K562 (cell line): ENCODE measurements around the gene TRAPPC4. TPM values are rescaled to one million over a fixed set of nuclear protein-coding genes. Genes with fewer than 3 reads are reported as not detected.
A peak's percentile ranks its signal among the peaks of the same experiment; 100 is the strongest.

Experiments used
- ARID3A ChIP-seq: IDR thresholded peaks from 2 replicates; pipeline ENCODE4 v1.6.1; 2012; ENCODE audit warnings: low read depth, low read length, improper control_type of control experiment, borderline replicate concordance
- E2F3 ChIP-seq: fragments of 250-450 bp; sonication (Bioruptor Pico); IDR thresholded peaks from 2 replicates; pipeline ENCODE4 v1.4.0; 2020; ENCODE audit warnings: mild to moderate bottlenecking
- EP300 ChIP-seq: IDR thresholded peaks from 2 replicates; pipeline ENCODE4 v1.6.1; 2012; ENCODE audit warnings: low read length, improper control_type of control experiment
- FOSL1 ChIP-seq: fragments of 200-800 bp; sonication (Bioruptor generic); conservative IDR thresholded peaks from 2 replicates; pipeline ENCODE4 v1.6.1; 2016; ENCODE audit warnings: missing genetic modification characterization, missing compliant biosample characterization
- HES1 ChIP-seq: fragments of 450-650 bp; IDR thresholded peaks from 2 replicates; pipeline ENCODE4 v1.6.1; 2016; ENCODE audit warnings: low read depth, mild to moderate bottlenecking, moderate library complexity
- HINFP ChIP-seq: fragments of 450-650 bp; conservative IDR thresholded peaks from 2 replicates; pipeline ENCODE4 v1.6.1; 2016; ENCODE audit warnings: missing genetic modification characterization, low read depth, mild to moderate bottlenecking, control low read depth, missing compliant biosample characterization
- KDM5B ChIP-seq: fragments of 200-600 bp; sonication (generic); IDR thresholded peaks from 2 replicates; pipeline ENCODE4 v1.6.1; 2012; ENCODE audit warnings: low read depth, mild to moderate bottlenecking, moderate library complexity, low read length, control low read depth, inconsistent platforms; ENCODE audit not compliant: insufficient replicate concordance
- NCOA1 ChIP-seq: fragments of 450-650 bp; IDR thresholded peaks from 2 replicates; pipeline ENCODE4 v1.6.1; 2016; ENCODE audit warnings: low read depth
- NCOR1 ChIP-seq: fragments of 450-650 bp; IDR thresholded peaks from 2 replicates; pipeline ENCODE4 v1.6.1; 2016; ENCODE audit warnings: mild to moderate bottlenecking, moderate library complexity
- NKRF ChIP-seq: fragments of 450-650 bp; IDR thresholded peaks from 2 replicates; pipeline ENCODE4 v1.6.1; 2016; ENCODE audit warnings: borderline replicate concordance
- NRF1 ChIP-seq, 2 experiments: fragments of 450-650 bp; IDR thresholded peaks in 1 of 2; conservative IDR thresholded peaks in 1 of 2; 2 replicates each; pipeline ENCODE4 v1.6.1; 2014; ENCODE audit warnings: mild to moderate bottlenecking in 2 of 2
- PCBP2 ChIP-seq: fragments of 200-400 bp; formaldehyde crosslinking; IDR thresholded peaks from 2 replicates; pipeline ENCODE4 v1.6.1; 2018; ENCODE audit warnings: low read length, low read depth, mild to moderate bottlenecking, moderate library complexity; ENCODE audit not compliant: poor library complexity, severe bottlenecking
- RFX7 ChIP-seq: fragments of 250-450 bp; sonication (Bioruptor Pico); IDR thresholded peaks from 2 replicates; pipeline ENCODE4 v1.5.1; 2021; ENCODE audit warnings: mild to moderate bottlenecking
- SETDB1 ChIP-seq: IDR thresholded peaks from one replicate; pipeline ENCODE4 v1.6.1; 2012; ENCODE audit warnings: low read length, control low read depth, inconsistent platforms
- SNIP1 ChIP-seq: fragments of 450-650 bp; IDR thresholded peaks from 2 replicates; pipeline ENCODE4 v1.7.1; 2017; ENCODE audit warnings: low read depth, mild to moderate bottlenecking
- TEAD1 ChIP-seq, 2 experiments: fragments of 450-650 bp in 1 of 2; sonication (generic) in 1 of 2; formaldehyde crosslinking; IDR thresholded peaks; 2 replicates each; pipeline versions ENCODE4 v1.4.0 to v1.8.0; 2020 to 2022; ENCODE audit warnings: mild to moderate bottlenecking in 2 of 2, missing genetic modification reagents in 1 of 2
- TEAD2 ChIP-seq: fragments of 450-650 bp; IDR thresholded peaks from 2 replicates; pipeline ENCODE4 v1.6.1; 2016; ENCODE audit warnings: missing genetic modification characterization, control low read depth, missing compliant biosample characterization
- ZNF239 ChIP-seq: fragments of 250-450 bp; sonication (Bioruptor Pico); IDR thresholded peaks from 2 replicates; pipeline ENCODE4 v1.4.0; 2020; ENCODE audit warnings: mild to moderate bottlenecking
- ZNF253 ChIP-seq: fragments of 250-450 bp; sonication (Bioruptor Pico); conservative IDR thresholded peaks from 2 replicates; pipeline ENCODE4 v1.6.1; 2021; ENCODE audit warnings: mild to moderate bottlenecking
- ZNF3 ChIP-seq: fragments of 250-450 bp; sonication (Bioruptor Pico); IDR thresholded peaks from 2 replicates; pipeline ENCODE4 v1.5.0; 2021; ENCODE audit warnings: mild to moderate bottlenecking, moderate library complexity
- ZNF518B ChIP-seq: fragments of 250-450 bp; sonication (Bioruptor Pico); IDR thresholded peaks from 2 replicates; pipeline ENCODE4 v1.5.0; 2021; ENCODE audit warnings: mild to moderate bottlenecking, moderate library complexity
- polyA plus RNA-seq, 8 experiments: library from polyadenylated mRNA; depleted of rRNA in 4 of 8; stranded (reverse) in 5 of 8; unstranded in 3 of 8; fragments of >200 nt; fragmentation: Nextera tagmentation in 2 of 8; fragmentation: Illumina TruSeq in 1 of 8; extraction: Ambion mirVana in 2 of 8; extraction: Trizol in 1 of 8; gene quantifications; 2 replicates each; pipeline versions ENCODE4 v1.2.1 to v1.2.3, GENCODE V29; 2011 to 2014; ENCODE audit warnings: inconsistent platforms in 1 of 8, missing spikeins in 1 of 8
- total RNA-seq, 7 experiments: library from RNA; depleted of rRNA in 6 of 7; stranded (reverse); fragments of >200 nt in 6 of 7; fragmentation: Illumina TruSeq in 2 of 7; extraction: Trizol in 2 of 7; gene quantifications; 2 replicates each; pipeline versions ENCODE4 v1.2.1 to v1.2.3, GENCODE V29; 2011 to 2021; ENCODE audit warnings: low replicate concordance in 1 of 7

TRAPPC4 gene
- total and polyA plus RNA-seq, 9 of the 15 experiments (the other 6 are each of a cell fraction or from before 2014, with no cell fraction given) = 121 to 524 (median 142) TPM

GRCh38 chr11:118998822-118999221 lies 19.7 kb upstream of the TRAPPC4 start (continued):
- TF ChIP-seq HINFP (tag) = no peak
- no peak for TF ChIP-seq KDM5B
- no peak for TF ChIP-seq HES1
- TF ChIP-seq TEAD1 (CRISPR knock-in tag; IDR thresholded peaks at IDR 0.05) = peak; percentile 27 to 48; a peak in 1 of 4 replicates
- no peak for TF ChIP-seq ZNF239 (CRISPR knock-in tag)
- peak; percentile 52 to 58 for TF ChIP-seq NRF1 (conservative IDR thresholded peaks at IDR 0.05 in 1 of 2, IDR thresholded peaks at IDR 0.05 in 1 of 2)
- no peak for TF ChIP-seq NKRF
- TF ChIP-seq E2F3 = no peak
- TF ChIP-seq NCOR1 = no peak
- no peak for TF ChIP-seq TEAD2 (tag)
- TF ChIP-seq ZNF253 (CRISPR knock-in tag) = no peak
- TF ChIP-seq EP300 = no peak
- TF ChIP-seq ZNF3 = no peak
- no peak for TF ChIP-seq ZNF518B
- peak; percentile 85 for TF ChIP-seq FOSL1 (tag)
- TF ChIP-seq NCOA1 = no peak
- no peak for TF ChIP-seq SNIP1
- no peak for TF ChIP-seq PCBP2
- TF ChIP-seq RFX7 (CRISPR knock-in tag) = no peak
- no peak for TF ChIP-seq ARID3A
- TF ChIP-seq SETDB1 = no peak
